Measurements from ENCODE around the gene FZD8.
A peak's percentile ranks its signal among the peaks of the same experiment; 100 is the strongest.
"Not testable (repeated sequence)": the region's sequence is repeated elsewhere in the genome, so short reads cannot be mapped to it uniquely, and the experiment has no call there.

Gene FZD8, protein sequence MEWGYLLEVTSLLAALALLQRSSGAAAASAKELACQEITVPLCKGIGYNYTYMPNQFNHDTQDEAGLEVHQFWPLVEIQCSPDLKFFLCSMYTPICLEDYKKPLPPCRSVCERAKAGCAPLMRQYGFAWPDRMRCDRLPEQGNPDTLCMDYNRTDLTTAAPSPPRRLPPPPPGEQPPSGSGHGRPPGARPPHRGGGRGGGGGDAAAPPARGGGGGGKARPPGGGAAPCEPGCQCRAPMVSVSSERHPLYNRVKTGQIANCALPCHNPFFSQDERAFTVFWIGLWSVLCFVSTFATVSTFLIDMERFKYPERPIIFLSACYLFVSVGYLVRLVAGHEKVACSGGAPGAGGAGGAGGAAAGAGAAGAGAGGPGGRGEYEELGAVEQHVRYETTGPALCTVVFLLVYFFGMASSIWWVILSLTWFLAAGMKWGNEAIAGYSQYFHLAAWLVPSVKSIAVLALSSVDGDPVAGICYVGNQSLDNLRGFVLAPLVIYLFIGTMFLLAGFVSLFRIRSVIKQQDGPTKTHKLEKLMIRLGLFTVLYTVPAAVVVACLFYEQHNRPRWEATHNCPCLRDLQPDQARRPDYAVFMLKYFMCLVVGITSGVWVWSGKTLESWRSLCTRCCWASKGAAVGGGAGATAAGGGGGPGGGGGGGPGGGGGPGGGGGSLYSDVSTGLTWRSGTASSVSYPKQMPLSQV

GRCh38 chr10:35642035-35642792, at the start of gene FZD8:
Gene FZD8, minus strand, starts transcription at chr10:35642296. Its CDS starts 867 bp downstream, at chr10:35641429.
- peak; percentile 39 to 92 (median 79) for DNase-seq

DNA sequence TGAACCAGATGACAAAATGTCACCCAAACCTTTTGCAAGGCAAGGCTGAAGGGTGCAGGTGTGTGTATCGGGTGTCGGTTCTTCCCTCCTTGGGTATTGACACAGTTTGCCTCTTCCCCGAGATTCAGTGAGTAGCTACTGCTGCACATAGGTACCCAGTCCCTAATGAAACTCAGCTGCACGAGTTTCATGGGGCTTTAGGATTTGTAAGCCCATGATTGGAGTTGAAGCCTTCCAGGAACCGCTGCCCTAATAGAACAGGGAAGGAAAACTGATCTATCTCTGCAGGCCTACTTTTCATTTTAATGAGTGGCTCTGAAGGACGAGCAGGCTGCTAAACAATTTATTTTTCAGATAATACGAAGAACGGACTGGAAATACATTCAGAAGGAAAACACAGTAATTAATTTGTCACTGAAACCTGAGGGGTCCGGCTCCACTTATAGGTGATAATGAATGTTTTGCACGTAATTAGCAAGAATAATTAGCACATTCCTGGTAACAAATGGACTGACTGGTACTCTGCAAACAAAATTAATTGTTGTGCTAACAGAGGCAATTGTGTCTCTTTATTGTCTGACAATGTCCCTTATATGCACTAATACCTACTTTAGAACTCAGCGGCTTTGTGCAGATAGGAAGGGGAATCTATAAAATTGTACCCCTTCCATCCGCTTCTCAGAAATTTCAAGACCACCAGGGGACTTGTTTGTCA, 49.6 kb upstream of the FZD8 start:
- DNase-seq: no peak

DNA sequence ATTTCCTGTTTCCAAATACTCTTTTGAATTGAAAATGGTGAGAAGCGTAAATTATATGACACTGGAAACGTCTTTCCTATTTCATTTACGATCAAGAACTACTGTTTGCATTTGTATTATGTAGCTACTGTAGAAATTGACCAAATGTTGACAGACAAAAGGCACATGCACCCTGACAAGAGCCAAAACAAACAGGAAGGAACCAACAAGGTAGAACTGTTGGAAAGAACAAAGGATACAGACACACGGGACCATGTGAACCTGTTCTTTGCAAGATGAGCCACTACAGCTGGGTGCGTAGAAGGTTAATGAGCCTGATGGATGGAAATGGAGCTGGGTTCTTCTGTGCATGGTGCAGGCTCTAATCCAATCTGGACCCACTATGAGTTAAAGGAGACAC, 48.4 kb upstream of the FZD8 start:
- DNase-seq: no peak

GRCh38 chr10:35685858-35686257, 43.8 kb upstream of the FZD8 start:
- DNase-seq: not testable (repeated sequence)

GRCh38 chr10:35685402-35685801, 43.3 kb upstream of the FZD8 start:
- no peak for DNase-seq

DNA sequence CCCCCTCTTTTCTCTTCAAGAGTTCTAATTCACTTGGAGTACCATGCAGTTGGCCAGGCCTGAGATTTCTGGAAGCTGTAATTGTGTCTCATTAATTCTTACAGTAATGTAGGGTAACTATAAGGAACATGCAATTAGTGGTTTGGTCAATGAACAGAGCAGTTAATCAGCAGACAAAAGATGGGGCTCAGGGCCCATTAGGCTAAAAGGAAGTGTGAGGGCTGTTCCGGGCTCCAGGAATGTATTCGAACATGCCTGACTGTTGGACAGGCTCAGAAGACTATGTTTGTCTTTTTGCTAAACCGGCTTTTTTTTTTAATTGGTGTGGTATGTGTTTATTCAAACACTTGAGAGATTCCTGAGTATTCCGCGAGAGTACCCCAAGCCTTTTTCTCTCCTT, 42.5 kb upstream of the FZD8 start:
- DNase-seq: no peak

- DNase-seq: no peak
Measured at GRCh38 chr10:35675846-35676245, 33.8 kb upstream of the FZD8 start.

DNA sequence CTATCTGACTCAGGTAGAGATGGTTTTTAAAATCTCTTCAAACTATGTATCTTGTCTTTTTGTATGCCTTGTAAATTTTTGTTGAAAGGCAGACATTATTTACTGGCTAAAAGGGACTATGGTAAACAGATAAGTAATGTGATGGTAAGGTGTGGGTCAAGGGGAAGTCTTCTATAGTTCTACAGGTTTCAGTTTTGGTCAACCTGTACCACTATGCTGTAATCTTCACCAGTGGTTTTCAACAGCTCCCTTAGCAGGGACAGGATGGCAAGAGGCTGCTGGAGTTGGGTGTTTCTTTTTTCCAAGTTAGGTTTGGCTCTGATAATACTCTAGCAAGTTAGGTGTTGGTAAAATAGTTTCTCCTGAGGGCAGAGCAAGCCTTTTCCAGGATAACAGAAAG, 32.7 kb upstream of the FZD8 start:
- DNase-seq: no peak

- no peak for DNase-seq
Measured at GRCh38 chr10:35668865-35669650, 27.0 kb upstream of the FZD8 start.

GRCh38 chr10:35667971-35668370, 25.9 kb upstream of the FZD8 start:
- no peak for DNase-seq

- DNase-seq: no peak
Measured at GRCh38 chr10:35667270-35667889, 25.3 kb upstream of the FZD8 start.

GRCh38 chr10:35661236-35661635, 19.1 kb upstream of the FZD8 start:
- DNase-seq: no peak

GRCh38 chr10:35659456-35659855, 17.4 kb upstream of the FZD8 start:
- no peak for DNase-seq

DNA sequence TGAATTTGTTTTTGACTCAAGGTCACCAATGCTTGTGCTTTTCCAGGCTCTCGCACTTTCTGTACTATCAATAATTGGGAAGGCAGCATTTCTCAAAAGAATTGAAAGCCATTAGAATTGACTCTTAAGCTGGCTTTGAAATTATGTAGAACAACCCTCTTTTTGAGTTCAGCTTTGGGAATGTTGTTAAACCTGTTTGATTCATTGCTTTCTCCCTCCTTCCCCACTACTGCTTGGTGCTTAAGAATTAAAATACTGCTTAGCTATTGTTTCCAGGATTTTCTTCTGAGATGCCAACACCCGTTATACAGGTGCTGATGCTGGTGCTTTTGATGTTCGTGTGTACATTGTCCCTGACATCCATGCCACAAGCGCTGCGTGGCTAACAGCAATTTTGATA, 15.5 kb upstream of the FZD8 start:
- DNase-seq: no peak

- DNase-seq: no peak
Measured at GRCh38 chr10:35652824-35653223, 10.7 kb upstream of the FZD8 start.

- DNase-seq: no peak
Measured at GRCh38 chr10:35650894-35651293, 8.8 kb upstream of the FZD8 start.

DNA sequence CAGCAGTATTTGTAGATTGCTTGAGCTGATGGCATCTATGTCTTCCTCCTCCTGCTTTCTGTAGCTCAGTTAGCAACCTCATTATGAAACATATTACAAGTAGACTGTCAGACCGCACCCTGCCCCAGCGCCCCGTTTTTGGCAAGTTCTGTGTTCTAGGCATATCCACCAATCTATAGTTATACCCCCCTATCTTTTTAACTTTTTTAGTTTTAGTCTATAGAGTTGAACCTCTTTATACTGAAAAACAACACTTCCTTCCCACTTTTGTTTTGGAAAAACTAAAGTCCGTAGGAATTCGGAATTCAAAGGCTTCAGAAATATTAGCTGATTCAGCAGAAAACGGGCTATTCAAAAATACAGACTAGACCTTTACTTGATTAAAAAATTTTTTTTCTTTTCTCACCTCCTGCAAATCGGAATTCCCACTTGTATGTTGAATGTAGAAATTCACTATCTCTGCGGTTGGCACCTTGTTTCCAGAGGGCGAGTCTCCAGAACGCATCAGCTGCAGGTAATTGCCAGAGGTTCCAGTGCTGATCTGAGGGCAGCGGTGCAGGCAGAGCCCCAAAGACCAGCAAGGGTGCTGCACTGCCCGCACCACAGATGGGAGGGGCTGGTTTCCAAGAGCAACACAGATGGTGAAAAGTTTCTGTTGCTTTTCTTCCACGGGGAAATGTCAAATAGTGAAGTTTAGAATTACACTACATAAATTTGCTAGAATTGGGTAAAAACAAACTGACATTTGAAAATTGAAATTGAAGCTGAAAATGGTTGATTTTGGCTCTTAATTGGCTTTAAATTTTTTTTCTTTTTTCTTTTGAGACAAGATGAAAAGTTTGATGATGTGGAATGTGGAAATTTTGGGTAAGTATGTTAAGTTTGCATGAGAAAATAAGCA, 2.2 kb upstream of the FZD8 start:
- peak in 3 of 56 donors; percentile 6 to 10 (median 8) for DNase-seq

- peak in 45 of 56 donors; percentile 17 to 79 (median 52) for DNase-seq
Measured at GRCh38 chr10:35643151-35644049, 1.3 kb upstream of the FZD8 start.
